Vagina (tissue), 2 donors: ENCODE measurements around the gene INTS3. TPM values are rescaled to one million over a fixed set of nuclear protein-coding genes. Genes with fewer than 3 reads are reported as not detected.
A peak's percentile ranks its signal among the peaks of the same experiment; 100 is the strongest.

Source experiments
- DNase-seq, 2 donors: peaks; one replicate each; pipeline ENCODE4 v3.0.0-alpha.2; 2017; ENCODE audit errors: extremely low spot score in 2 of 2
- H3K27ac ChIP-seq: fragments of 200-600 bp; sonication (generic); one replicate; pipeline ENCODE4 v1.5.1; 2019
- H3K27me3 ChIP-seq: fragments of 200-600 bp; sonication (generic); one replicate; pipeline ENCODE4 v1.5.1; 2019
- H3K36me3 ChIP-seq, 2 donors: fragments of 200-600 bp; sonication (generic); one replicate each; pipeline ENCODE4 v1.5.1; 2017 to 2019
- H3K4me1 ChIP-seq: fragments of 200-600 bp; sonication (generic); one replicate; pipeline ENCODE4 v1.5.1; 2019
- H3K4me3 ChIP-seq, 2 donors: fragments of 200-600 bp; sonication (generic); 1 replicate in 1 of 2; 2 replicates in 1 of 2; pipeline ENCODE4 v1.5.1; 2016 to 2019
- H3K9me3 ChIP-seq: fragments of 200-600 bp; sonication (generic); one replicate; pipeline ENCODE4 v1.5.1; 2019
- POLR2A ChIP-seq, 2 donors: fragments of 450-650 bp; IDR thresholded peaks; one replicate each; pipeline ENCODE4 v1.6.1; 2017; ENCODE audit warnings: antibody characterized with exemption in 2 of 2, mild to moderate bottlenecking in 2 of 2, moderate library complexity in 2 of 2
- POLR2AphosphoS5 ChIP-seq, 2 donors: sonication (generic); formaldehyde crosslinking; IDR thresholded peaks; one replicate each; pipeline ENCODE4 v1.9.0; 2017; ENCODE audit warnings: antibody characterized with exemption in 2 of 2, mild to moderate bottlenecking in 2 of 2, low read depth in 1 of 2; ENCODE audit not compliant: insufficient read depth in 1 of 2
- intact Hi-C: fragments of 100-400 bp; cut with DNase I; formaldehyde crosslinking; loops from one replicate; pipeline ENCODE4 v1.15.1; 2023
- total RNA-seq: library from RNA; depleted of rRNA; stranded (reverse); fragments of >200 nt; gene quantifications from one replicate; pipeline ENCODE4 v1.2.3, GENCODE V29; 2016
- TF ChIP-seq, protein P1 (sequence below), 3 experiments: fragments of 450-650 bp in 2 of 3; fragments of 200-600 bp in 1 of 3; sonication (generic) in 1 of 3; IDR thresholded peaks; one replicate each; pipeline ENCODE4 v1.5.1; 2017 to 2019; ENCODE audit warnings: antibody characterized with exemption in 3 of 3, mild to moderate bottlenecking in 2 of 3, moderate library complexity in 2 of 3

Gene INTS3
- total RNA-seq, 1 donor from 2014 or later, result 45.9 TPM

GRCh38 chr1:153801028-153801625, 73.3 kb downstream of the INTS3 start:
- H3K27ac ChIP-seq, result no peak overlapping the region
- DNase-seq, result no peak
- no peak overlapping the region for H3K4me3 ChIP-seq
- no peaks in the 10 kb centered on the region for H3K9me3 ChIP-seq
- H3K27me3 ChIP-seq, result no peaks in the 10 kb centered on the region
- intact Hi-C loops, result no loop called here
- TF ChIP-seq, protein P1, sequence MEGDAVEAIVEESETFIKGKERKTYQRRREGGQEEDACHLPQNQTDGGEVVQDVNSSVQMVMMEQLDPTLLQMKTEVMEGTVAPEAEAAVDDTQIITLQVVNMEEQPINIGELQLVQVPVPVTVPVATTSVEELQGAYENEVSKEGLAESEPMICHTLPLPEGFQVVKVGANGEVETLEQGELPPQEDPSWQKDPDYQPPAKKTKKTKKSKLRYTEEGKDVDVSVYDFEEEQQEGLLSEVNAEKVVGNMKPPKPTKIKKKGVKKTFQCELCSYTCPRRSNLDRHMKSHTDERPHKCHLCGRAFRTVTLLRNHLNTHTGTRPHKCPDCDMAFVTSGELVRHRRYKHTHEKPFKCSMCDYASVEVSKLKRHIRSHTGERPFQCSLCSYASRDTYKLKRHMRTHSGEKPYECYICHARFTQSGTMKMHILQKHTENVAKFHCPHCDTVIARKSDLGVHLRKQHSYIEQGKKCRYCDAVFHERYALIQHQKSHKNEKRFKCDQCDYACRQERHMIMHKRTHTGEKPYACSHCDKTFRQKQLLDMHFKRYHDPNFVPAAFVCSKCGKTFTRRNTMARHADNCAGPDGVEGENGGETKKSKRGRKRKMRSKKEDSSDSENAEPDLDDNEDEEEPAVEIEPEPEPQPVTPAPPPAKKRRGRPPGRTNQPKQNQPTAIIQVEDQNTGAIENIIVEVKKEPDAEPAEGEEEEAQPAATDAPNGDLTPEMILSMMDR (IDR thresholded peaks at IDR 0.05), result no peak
- no peak for TF ChIP-seq POLR2AphosphoS5 (IDR thresholded peaks at IDR 0.05; ENCODE audit: insufficient read depth in 1 of 2, low read depth in 1 of 2)
- TF ChIP-seq POLR2A (IDR thresholded peaks at IDR 0.05), result no peak
- H3K36me3 ChIP-seq, result no peaks in the 10 kb centered on the region
- H3K4me1 ChIP-seq, result no peaks in the 10 kb centered on the region

DNA sequence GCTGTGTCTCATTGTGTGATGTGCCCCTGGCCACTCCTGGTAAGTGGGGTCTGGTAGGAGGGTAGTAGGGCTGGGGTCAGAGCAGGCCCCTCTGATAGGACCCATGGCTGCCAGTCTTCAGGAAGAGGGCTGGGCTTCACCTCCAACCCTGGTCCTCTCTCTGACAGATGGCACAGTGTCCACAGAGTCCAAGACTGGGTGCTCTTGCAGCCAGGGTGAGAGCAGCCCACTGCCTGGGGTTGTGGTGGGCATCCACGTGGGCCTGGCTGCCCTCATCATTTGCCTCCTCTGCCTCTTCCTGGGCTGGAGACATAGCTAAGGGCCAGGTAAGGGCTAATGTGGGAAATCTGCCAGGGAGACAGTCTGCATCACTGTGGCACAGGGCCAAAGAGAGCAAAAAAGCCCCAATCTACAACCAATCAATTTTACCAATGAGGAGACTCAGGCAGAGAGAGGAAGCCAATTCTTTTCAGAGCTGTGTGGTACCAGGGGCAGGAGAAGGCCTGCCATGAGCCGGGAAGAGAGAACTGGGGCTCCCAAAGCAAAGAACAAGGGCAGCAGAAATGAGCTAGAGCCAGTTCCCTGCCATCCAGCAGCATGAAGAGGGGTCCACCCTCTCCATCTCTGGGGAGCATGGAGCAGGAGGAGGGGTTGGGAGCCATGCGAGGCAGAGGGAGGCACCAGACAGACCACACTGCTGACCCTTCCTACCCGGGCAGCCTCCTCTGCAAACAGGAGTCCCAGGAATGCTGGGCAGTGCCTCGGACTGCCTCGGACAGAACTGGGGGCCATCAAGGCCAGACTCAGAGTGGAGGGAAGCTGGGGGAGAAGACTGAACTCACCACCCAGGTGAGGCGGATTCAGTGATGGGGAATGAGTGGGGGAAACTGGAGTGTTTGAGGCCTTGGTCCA, 74.2 kb downstream of the INTS3 start:
- TF ChIP-seq, protein P1 (IDR thresholded peaks at IDR 0.05), result no peak
- no peak for TF ChIP-seq POLR2AphosphoS5 (IDR thresholded peaks at IDR 0.05; ENCODE audit: insufficient read depth in 1 of 2, low read depth in 1 of 2)
- H3K27me3 ChIP-seq, result no peaks in the 10 kb centered on the region
- intact Hi-C loops, result no loop called here
- H3K36me3 ChIP-seq, result peaks cover 0 to 2% of the 10 kb centered on the region in 2 donors
- no peak for DNase-seq
- no peak overlapping the region for H3K27ac ChIP-seq
- no peaks in the 10 kb centered on the region for H3K4me1 ChIP-seq
- no peak overlapping the region for H3K4me3 ChIP-seq
- H3K9me3 ChIP-seq, result no peaks in the 10 kb centered on the region

DNA sequence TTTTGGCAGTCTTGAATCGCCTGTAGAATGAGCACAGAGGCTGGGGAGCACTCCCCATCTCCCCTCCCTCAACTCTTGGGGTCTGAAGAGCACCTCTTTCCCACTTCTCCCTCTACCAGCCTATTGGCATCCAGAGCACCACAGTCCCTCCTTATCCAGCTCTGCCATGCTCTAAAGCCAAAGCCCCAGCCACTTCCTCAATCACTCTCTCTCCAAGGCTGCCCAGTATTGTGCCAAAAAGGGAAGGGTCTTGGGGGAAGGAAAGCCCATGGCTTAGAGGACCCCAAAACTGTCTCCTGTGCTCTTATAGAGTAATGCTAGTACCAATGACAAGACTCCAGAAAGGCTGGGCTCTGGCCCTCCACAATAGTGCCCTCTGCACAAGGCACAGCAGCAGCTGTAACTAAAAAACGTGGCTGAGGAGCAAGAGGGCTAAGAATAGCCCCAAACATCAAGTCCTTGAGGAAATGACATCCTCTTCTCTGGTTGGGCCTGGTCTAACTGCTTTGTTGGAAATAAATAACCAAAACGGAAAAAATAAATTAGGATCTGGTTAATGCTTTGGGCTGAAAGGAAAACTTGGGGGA, 75.7 kb downstream of the INTS3 start:
- Histone ChIP-seq H3K36me3 (peaks cover 0 to 9% of the 10 kb centered on the region in 2 donors), H3K4me1 (no peaks in the 10 kb centered on the region), H3K4me3 (no peak overlapping the region), H3K9me3 (no peaks in the 10 kb centered on the region), H3K27me3 (no peaks in the 10 kb centered on the region), H3K27ac (no peak overlapping the region)
- no peak for DNase-seq
- TF ChIP-seq, protein P1 (IDR thresholded peaks at IDR 0.05), result no peak
- no peak for TF ChIP-seq POLR2A (IDR thresholded peaks at IDR 0.05)
- TF ChIP-seq POLR2AphosphoS5 (IDR thresholded peaks at IDR 0.05; ENCODE audit: insufficient read depth in 1 of 2, low read depth in 1 of 2), result no peak
- intact Hi-C loops, result no loop called here

DNA sequence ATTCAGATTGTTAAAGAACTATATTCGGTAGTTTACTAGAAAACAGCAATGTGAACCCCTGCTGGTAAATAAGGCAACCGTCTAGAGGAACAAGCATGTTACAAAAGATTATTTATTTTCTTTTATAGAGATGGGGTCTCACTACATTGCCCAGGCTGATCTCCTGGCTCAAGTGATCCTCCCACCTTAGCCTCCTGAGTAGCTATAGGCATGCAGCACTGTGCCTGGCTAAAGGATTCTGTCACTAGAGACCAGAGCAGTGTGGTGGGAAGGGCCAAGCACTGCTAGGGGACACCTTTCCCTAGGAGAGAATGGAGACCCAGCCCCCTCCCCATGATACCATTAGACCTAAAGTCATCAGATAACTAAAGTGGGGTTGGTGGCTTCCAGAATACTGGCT, 76.3 kb downstream of the INTS3 start:
- no peak overlapping the region for H3K27ac ChIP-seq
- H3K36me3 ChIP-seq, result peaks cover 0 to 15% of the 10 kb centered on the region in 2 donors
- no peak for TF ChIP-seq POLR2A (IDR thresholded peaks at IDR 0.05)
- no peaks in the 10 kb centered on the region for H3K9me3 ChIP-seq
- H3K4me1 ChIP-seq, result no peaks in the 10 kb centered on the region
- no peak for DNase-seq
- H3K4me3 ChIP-seq, result no peak overlapping the region
- H3K27me3 ChIP-seq, result no peaks in the 10 kb centered on the region
- intact Hi-C loops, result no loop called here

- H3K27me3 ChIP-seq, result no peaks in the 10 kb centered on the region
- H3K36me3 ChIP-seq, result peaks cover 5 to 26% of the 10 kb centered on the region in 2 donors
- H3K4me1 ChIP-seq, result no peaks in the 10 kb centered on the region
- peak overlapping the region; percentile 64 for H3K27ac ChIP-seq
- no peaks in the 10 kb centered on the region for H3K9me3 ChIP-seq
- TF ChIP-seq POLR2A (IDR thresholded peaks at IDR 0.05), result no peak
- TF ChIP-seq, protein P1 (IDR thresholded peaks at IDR 0.05), result no peak
- TF ChIP-seq POLR2AphosphoS5 (IDR thresholded peaks at IDR 0.05; ENCODE audit: insufficient read depth in 1 of 2, low read depth in 1 of 2), result peak in 1 of 2 donors; percentile 66
- no peak for DNase-seq
- no peak overlapping the region for H3K4me3 ChIP-seq
- intact Hi-C loops, result no loop called here
Observed at GRCh38 chr1:153805042-153805745, 77.3 kb downstream of the INTS3 start.
